IPS-18c (cell line): Measurements from ENCODE around the gene GHR.

Experiments
- H3K4me3 ChIP-seq: 2 replicates; pipeline ENCODE4 v1.7.0; 2013; ENCODE audit warnings: low read depth, mild to moderate bottlenecking, low read length, moderate library complexity; ENCODE audit not compliant: insufficient read depth
- H3K9me3 ChIP-seq: one replicate; pipeline ENCODE4 v1.6.1; 2013; ENCODE audit warnings: mild to moderate bottlenecking, low read length, moderate library complexity; ENCODE audit not compliant: control insufficient read depth, insufficient read depth

Gene GHR

DNA sequence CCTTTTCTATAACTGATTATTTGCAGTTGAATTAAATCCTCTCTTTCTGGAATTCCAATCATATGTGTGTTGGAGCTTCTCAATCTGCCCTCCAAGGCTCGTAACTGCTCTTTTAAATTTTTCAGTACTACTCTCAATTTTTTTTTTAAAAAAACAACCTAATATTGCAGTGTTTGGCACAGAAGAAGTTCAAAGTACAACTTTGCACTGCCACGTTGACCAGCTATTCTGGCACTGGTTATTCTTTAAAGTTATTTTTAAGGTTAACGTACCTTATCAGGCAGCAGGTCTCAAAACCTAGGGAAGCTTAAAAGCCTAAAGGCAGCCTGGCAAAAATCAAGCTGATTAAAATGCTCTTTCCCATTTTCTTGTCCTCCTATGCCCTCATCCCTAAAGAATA is 120.5 kb downstream of the GHR start:
- H3K9me3 ChIP-seq, result no peaks in the 10 kb centered on the region
- no peak overlapping the region for H3K4me3 ChIP-seq

- Histone ChIP-seq H3K9me3 (no peaks in the 10 kb centered on the region), H3K4me3 (no peak overlapping the region)
These were observed 121.8 kb downstream of the GHR start for GRCh38 chr5:42545038-42545437.

DNA sequence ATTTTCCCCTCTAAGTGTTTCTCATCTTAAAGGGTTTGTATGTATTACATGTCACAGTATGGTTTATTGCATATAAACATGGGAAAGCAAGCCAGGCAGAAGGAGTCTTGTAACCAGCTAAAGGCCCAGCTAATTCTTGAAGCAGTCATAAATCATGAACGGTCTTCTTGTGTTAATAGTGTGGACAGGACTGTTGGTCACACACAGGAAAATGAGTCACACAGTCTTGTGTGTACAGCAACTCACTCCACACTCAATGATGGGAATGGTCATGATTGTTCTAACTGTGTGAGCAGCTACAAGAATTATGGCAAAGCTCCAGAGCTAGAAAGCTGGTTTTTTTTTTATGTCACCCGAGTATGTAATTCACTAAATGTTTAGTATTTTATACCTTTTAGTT is 123.9 kb downstream of the GHR start:
- H3K9me3 ChIP-seq, result no peaks in the 10 kb centered on the region
- no peak overlapping the region for H3K4me3 ChIP-seq

DNA sequence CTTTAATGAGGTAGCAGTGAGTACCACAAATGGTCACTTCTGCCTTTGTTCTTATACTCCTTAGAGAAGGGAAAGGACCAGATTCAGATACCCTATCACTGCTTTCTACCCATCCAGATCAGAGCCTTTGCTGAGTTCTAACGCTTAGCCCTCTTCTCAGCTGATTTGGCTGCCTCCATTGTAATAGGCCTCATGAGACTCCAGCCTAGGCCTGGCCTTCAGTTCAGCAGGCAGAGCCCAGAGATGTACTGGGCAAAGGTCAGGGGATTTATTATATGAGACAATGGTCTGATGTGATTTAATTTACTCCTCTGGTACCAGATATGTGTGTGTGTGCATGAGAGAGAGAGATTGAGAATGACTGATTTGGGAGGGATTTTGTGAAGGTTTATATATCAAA is 124.7 kb downstream of the GHR start:
- Histone ChIP-seq H3K4me3 (no peak overlapping the region), H3K9me3 (no peaks in the 10 kb centered on the region)

DNA sequence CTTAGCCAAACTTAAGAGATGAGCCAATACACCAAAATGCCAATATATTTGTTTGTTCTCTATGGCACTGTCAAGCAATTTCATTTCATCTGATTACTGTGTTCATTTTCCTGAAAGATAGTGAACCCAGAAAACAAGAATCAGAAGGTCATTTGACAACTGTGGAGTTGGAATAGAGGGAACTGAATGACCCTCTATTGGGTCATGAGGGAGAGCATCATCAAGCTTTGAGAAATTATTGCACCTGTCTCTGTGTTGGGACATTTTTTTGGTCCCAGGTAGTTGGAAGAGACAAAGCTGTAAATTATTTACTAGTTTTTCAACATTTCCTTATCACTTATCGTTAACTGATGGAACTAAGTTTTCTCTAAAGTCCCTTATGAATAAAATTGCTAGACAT is 129.4 kb downstream of the GHR start:
- Histone ChIP-seq H3K9me3 (no peaks in the 10 kb centered on the region), H3K4me3 (no peak overlapping the region)

- H3K9me3 ChIP-seq, result no peaks in the 10 kb centered on the region
- no peak overlapping the region for H3K4me3 ChIP-seq
These were observed 130.2 kb downstream of the GHR start for GRCh38 chr5:42553461-42553860.

DNA sequence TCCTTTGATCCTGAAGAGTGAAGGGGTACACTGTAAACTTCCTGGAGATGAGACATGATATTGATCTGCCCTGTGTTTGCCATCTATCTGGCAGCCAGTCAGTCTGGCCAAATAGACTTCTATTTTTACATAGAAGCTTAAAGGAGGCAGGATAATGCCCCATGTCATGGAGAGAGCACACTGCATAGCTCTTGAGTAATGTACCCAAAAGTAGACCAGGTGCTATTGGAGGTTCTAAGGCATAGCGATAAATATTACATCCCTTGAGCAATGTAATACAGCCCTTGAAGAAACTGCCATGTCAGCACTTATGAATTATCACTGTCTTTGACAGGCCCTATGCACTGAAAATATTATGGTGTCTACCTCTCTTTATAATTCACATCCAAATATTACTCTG is 131.8 kb downstream of the GHR start:
- no peak overlapping the region for H3K4me3 ChIP-seq
- H3K9me3 ChIP-seq, result no peaks in the 10 kb centered on the region

DNA sequence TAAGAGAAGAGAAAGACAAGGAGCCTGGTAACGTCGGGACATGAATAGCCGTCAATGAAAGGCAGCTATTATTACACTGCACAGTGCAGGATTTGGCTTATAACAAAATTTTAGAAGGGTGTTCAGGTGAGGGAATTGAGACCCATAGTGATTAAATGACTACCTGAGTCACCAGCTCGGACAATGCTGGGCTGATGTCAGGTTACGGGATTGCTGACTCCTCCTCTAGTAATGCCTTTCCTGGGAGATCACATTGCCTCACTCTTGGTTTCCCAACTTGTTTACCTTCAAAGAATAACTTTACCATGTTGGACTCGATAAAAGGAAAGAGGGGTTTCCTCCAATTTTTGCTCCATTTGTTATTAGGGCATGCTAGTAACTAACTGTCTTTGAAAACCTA is 132.6 kb downstream of the GHR start:
- Histone ChIP-seq H3K4me3 (no peak overlapping the region), H3K9me3 (no peaks in the 10 kb centered on the region)

DNA sequence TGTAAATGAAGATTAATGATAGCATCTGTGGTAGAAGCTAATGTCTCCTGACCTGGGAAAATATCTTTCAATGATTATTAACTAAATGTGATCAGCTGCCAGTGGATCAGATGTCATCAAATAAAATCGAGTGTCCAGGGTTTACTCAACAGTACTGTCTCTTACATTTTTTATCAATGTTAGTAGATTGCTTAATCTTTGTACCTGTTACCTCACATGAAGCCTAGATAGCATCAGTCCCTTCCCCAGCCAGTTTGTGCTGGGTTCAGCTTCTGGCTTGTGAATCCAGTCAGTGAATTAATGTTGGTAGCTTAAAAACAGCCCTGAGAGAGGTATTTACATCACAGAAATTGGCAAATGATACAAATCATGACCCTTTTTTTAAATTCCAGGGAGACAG is 134.4 kb downstream of the GHR start:
- Histone ChIP-seq H3K9me3 (no peaks in the 10 kb centered on the region), H3K4me3 (no peak overlapping the region)

DNA sequence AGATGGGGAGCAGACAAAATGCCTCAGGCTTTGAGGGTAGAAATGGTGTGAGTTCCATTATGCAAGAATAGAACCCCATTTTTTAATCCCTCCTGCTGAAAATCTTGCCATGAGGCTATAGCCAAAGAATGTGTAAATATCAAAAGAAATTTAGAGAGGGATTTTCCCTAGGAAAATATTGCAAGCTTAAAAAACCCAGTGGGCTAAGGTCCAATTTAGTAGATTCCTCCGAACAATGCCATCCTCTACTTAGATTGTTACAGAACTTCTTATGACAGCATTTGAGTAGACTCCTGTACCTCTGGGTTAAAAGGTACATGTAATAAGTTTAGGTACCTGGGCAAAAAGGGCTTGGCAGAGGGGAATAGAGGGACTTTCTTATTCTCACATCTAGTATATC is 138.4 kb downstream of the GHR start:
- no peaks in the 10 kb centered on the region for H3K9me3 ChIP-seq
- no peak overlapping the region for H3K4me3 ChIP-seq

DNA sequence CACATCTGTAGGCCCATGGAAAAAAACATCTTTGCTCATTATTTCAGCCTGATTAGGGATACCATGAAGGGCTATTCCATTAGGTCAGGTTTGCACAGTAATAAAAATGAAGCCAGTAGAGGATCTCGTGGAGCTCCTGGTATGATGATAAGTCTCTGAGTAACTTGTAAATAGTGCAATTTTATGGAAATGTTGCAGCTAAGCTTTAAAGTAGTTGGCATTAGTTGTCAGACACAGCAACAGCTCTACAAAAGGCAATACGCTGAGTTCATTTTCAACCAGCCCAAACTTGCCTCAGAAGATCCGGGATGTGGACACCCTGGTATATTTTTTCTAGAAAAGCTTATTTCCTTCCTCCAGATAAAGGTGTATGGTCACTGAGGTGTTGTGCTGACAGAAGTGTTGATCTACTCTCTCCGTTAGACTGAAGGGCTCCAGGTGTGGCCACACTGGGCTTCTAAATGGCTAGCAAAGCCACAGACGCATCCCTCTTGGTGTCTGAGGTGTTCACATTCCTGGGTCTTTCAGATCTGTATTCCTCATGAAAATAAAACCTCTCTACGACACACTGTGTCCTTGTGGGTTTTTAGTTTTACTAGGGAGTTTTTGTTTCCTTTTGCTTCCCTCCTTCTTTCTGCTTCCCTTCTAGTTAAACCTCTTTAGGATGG is 141.6 kb downstream of the GHR start:
- H3K9me3 ChIP-seq, result no peaks in the 10 kb centered on the region
- no peak overlapping the region for H3K4me3 ChIP-seq

DNA sequence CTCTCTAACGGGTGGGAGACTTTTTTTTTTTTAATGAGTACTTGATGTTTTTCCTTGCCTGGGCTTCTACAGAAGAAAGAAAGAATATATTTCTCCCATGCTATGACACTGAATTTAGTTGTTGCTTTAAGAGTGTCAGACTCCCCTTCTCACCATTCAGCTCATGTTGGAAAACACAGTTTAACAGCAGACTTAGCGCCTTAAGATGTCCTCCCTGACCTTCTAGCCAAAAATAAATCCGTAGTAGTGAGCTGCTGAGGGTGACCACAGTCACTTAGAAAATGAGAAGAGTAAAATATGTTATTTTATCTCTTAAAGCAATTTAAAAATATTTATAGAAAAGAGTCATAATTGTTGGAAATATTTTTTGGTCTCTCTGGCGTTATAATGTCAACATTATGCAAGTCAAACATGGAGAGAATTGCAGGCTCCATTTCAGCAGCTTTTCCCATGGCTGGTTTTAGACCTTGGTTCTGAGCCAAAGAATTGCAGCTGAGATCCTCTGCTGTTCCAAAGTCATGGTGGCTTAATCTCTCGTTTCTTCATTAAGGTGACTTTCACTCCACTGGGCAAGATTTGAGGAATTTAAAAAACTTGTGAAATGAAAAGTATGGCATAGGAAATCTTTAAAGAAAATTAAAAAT is 143.5 kb downstream of the GHR start:
- no peak overlapping the region for H3K4me3 ChIP-seq

GRCh38 chr5:42569325-42569724 is 146.1 kb downstream of the GHR start:
- H3K9me3 ChIP-seq, result no peaks in the 10 kb centered on the region
- no peak overlapping the region for H3K4me3 ChIP-seq

More for the DNA sequence above, 143.5 kb downstream of the GHR start:
- no peaks in the 10 kb centered on the region for H3K9me3 ChIP-seq

- H3K4me3 ChIP-seq, result no peak overlapping the region
- no peaks in the 10 kb centered on the region for H3K9me3 ChIP-seq
These were observed 146.8 kb downstream of the GHR start for GRCh38 chr5:42569953-42570548.

GRCh38 chr5:42570966-42571960 is 148.0 kb downstream of the GHR start:
- Histone ChIP-seq H3K9me3 (no peaks in the 10 kb centered on the region), H3K4me3 (no peak overlapping the region)

- Histone ChIP-seq H3K4me3 (no peak overlapping the region), H3K9me3 (no peaks in the 10 kb centered on the region)
These were observed 149.1 kb downstream of the GHR start for GRCh38 chr5:42572313-42572712.

GRCh38 chr5:42573386-42573785 is 150.1 kb downstream of the GHR start:
- Histone ChIP-seq H3K4me3 (no peak overlapping the region), H3K9me3 (no peaks in the 10 kb centered on the region)
